Thyroid gland (tissue), 4 donors: ENCODE results near the gene LDLRAD4. TPM values are rescaled to one million over a fixed set of nuclear protein-coding genes. Genes with fewer than 3 reads are reported as not detected.

Source experiments
- DNase-seq, 2 donors: peaks; one replicate each; pipeline ENCODE4 v3.0.0-alpha.2; 2019
- H3K27ac ChIP-seq, 3 donors: fragments of 200-600 bp; sonication (generic); 1 replicate in 2 of 3; 2 replicates in 1 of 3; pipeline ENCODE4 v1.5.1; 2016 to 2019; ENCODE audit warnings: mild to moderate bottlenecking in 1 of 3, moderate library complexity in 1 of 3
- H3K27me3 ChIP-seq: fragments of 200-600 bp; sonication (generic); one replicate; pipeline ENCODE4 v1.5.1; 2019
- H3K36me3 ChIP-seq, 2 donors: fragments of 200-600 bp; sonication (generic); one replicate each; pipeline ENCODE4 v1.5.1; 2016 to 2019
- H3K4me1 ChIP-seq, 2 donors: fragments of 200-600 bp; sonication (generic); one replicate each; pipeline ENCODE4 v1.5.1; 2017 to 2019
- H3K4me3 ChIP-seq, 3 donors: fragments of 200-600 bp; sonication (generic); replicated peaks in 1 of 3; 1 replicate in 2 of 3; 2 replicates in 1 of 3; pipeline ENCODE4 v1.5.1; 2016; ENCODE audit warnings: mild to moderate bottlenecking in 1 of 3
- H3K9me3 ChIP-seq: fragments of 200-600 bp; sonication (generic); one replicate; pipeline ENCODE4 v1.5.1; 2017
- POLR2A ChIP-seq, 2 donors: fragments of 450-650 bp; IDR thresholded peaks; one replicate each; pipeline ENCODE4 v1.6.1; 2017; ENCODE audit warnings: antibody characterized with exemption in 2 of 2, mild to moderate bottlenecking in 2 of 2, moderate library complexity in 1 of 2
- WGBS, 2 donors: methylation state at CpG; one replicate each; pipeline ENCODE4 v1.1.5; 2017; 5-methylcytosine and 5-hydroxymethylcytosine counted together
- intact Hi-C: fragments of 100-400 bp; cut with DNase I; formaldehyde crosslinking; loops from one replicate; pipeline ENCODE4 v1.15.1; 2023
- total RNA-seq, 4 donors: library from RNA; depleted of rRNA; stranded (reverse); fragments of >200 nt; gene quantifications; one replicate each; pipeline ENCODE4 v1.2.3, GENCODE V29; 2016
- TF ChIP-seq, protein P1 (sequence below), 6 experiments: fragments of 200-600 bp in 3 of 6; fragments of 450-650 bp in 3 of 6; sonication (generic) in 3 of 6; IDR thresholded peaks; one replicate each; pipeline ENCODE4 v1.5.1; 2016 to 2019; ENCODE audit warnings: antibody characterized with exemption in 6 of 6, mild to moderate bottlenecking in 2 of 6, inconsistent platforms in 1 of 6, moderate library complexity in 1 of 6

Gene LDLRAD4
- total RNA-seq, 4 donors from 2014 or later, result 23.7 to 35.7 (median 29.7) TPM

DNA sequence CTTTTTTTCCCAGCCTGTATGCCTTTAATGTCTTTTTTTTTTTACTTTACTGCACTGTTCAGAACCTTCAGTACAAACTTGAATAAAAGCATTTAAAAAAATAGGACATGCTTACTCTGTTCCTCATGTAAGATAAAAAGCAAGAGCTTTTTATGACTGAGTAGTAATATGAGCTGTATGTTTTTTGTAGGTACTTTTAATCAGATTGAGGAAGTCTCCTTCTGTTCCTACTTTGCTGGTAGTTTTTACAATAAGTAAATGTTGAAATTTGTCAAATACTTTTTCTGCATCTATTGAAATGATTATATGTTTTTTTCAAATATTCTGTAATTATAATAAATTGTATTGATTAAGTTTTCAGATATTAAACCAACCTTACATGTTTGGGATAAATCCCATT lies 318.0 kb downstream of the LDLRAD4 start:
- intact Hi-C loops, result loop anchor here (10.0 kb wide), 1 partner anchor 322 kb away; the partner anchor contains the start of gene LDLRAD4
- no peak for DNase-seq
- H3K27me3 ChIP-seq, result no peaks in the 10 kb centered on the region
- no peaks in the 10 kb centered on the region for H3K36me3 ChIP-seq
- peaks cover 24 to 26% of the 10 kb centered on the region in 2 donors for H3K4me1 ChIP-seq
- no peaks in the 10 kb centered on the region for H3K9me3 ChIP-seq
- TF ChIP-seq, protein P1, sequence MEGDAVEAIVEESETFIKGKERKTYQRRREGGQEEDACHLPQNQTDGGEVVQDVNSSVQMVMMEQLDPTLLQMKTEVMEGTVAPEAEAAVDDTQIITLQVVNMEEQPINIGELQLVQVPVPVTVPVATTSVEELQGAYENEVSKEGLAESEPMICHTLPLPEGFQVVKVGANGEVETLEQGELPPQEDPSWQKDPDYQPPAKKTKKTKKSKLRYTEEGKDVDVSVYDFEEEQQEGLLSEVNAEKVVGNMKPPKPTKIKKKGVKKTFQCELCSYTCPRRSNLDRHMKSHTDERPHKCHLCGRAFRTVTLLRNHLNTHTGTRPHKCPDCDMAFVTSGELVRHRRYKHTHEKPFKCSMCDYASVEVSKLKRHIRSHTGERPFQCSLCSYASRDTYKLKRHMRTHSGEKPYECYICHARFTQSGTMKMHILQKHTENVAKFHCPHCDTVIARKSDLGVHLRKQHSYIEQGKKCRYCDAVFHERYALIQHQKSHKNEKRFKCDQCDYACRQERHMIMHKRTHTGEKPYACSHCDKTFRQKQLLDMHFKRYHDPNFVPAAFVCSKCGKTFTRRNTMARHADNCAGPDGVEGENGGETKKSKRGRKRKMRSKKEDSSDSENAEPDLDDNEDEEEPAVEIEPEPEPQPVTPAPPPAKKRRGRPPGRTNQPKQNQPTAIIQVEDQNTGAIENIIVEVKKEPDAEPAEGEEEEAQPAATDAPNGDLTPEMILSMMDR (IDR thresholded peaks at IDR 0.05), result no peak
- TF ChIP-seq POLR2A (IDR thresholded peaks at IDR 0.05), result no peak
- no peak overlapping the region for H3K4me3 ChIP-seq
- H3K27ac ChIP-seq, result no peak overlapping the region

DNA sequence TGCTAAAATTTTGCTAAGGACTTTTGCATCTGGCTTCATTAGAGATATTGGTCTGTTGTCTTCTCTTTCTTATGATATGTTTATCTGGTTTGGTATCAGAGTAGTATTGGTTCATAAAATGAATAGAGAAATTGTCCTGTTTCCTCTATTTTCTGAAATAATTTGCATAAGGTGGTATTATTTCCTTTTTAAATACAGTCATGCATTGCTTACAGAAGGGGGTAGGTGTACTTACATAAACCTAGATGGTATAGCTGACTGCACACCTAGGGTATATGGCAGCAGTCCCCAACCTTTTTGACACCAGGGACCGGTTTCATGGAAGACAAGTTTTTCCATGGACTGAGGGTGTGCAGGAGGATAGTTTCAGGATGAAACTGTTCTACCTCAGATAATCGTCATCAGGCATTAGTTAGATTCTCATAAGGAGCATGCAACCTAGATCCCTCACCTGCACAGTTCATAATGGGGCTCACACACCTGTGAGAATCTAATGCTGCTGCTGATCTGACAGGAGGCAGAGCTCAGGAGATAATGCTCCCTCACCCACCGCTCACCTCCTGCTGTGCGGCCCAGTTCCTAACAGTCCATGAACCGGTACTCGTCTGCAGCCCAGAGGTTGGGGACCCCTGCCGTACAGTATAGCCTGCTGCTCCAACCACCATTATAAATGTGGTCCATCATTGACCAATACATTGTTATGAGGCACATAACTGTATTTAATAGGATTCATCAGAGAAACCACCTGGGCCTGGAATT lies 318.6 kb downstream of the LDLRAD4 start:
- peaks cover 24 to 26% of the 10 kb centered on the region in 2 donors for H3K4me1 ChIP-seq
- intact Hi-C loops, result loop anchor here (10.0 kb wide), 1 partner anchor 322 kb away; the partner anchor contains the start of gene LDLRAD4
- no peak overlapping the region for H3K4me3 ChIP-seq
- WGBS, 2 donors, result 90 to 97% methylated on average over 7 of the region's 7 CpGs
- no peaks in the 10 kb centered on the region for H3K9me3 ChIP-seq
- DNase-seq, result no peak
- H3K27me3 ChIP-seq, result no peaks in the 10 kb centered on the region
- TF ChIP-seq POLR2A (IDR thresholded peaks at IDR 0.05), result no peak
- no peaks in the 10 kb centered on the region for H3K36me3 ChIP-seq
- no peak overlapping the region for H3K27ac ChIP-seq

DNA sequence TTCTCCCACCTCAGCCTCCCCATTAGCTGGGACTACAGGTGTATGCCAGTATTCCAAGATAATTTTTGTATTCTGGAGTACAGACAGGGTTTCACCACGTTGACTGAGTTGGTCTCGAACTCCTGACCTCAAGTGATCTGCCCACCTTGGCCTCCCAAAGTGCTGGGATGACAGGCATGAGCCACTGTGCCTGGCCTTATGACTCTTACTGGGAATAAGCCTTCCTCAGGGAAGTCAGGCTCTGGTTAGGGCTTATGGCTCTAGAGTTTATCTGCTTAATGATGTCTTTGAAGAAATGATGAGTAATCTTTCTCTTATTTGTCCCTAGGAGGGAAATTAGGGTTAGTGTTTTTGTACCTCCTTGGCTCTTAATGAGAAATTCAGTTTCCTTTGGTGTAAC lies 320.1 kb downstream of the LDLRAD4 start:
- Histone ChIP-seq H3K27ac (peak overlapping the region; percentile 22 to 64 (median 36)), H3K4me1 (peaks cover 24 to 26% of the 10 kb centered on the region in 2 donors), H3K9me3 (no peaks in the 10 kb centered on the region), H3K27me3 (no peaks in the 10 kb centered on the region), H3K4me3 (no peak overlapping the region), H3K36me3 (no peaks in the 10 kb centered on the region)
- intact Hi-C loops, result loop anchor here (10.0 kb wide), 1 partner anchor 324 kb away; the partner anchor contains the start of gene LDLRAD4
- TF ChIP-seq, protein P1 (IDR thresholded peaks at IDR 0.05), result no peak
- TF ChIP-seq POLR2A (IDR thresholded peaks at IDR 0.05), result no peak
- WGBS, 2 donors, result 71 to 79% methylated on average over 2 of the region's 2 CpGs
- DNase-seq, result no peak

DNA sequence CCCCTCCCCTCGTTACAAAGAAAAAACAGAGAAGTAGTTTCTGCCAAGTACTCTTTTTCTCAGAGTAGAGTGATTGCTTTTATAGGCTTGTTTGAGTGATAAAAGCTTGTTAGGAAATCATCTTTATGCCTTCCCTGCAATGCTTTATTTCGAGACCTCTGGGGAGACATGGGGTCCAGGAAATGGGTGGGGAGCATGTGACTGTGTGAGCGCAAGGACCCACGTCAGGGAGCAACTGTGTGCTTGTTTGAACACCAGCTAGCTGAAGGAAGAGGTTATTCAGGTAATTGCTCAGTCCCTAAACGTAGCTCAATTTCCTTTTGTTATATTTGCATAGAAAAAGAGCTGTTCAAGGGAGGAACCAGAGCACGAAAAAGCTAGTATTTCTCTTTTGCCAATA lies 320.5 kb downstream of the LDLRAD4 start:
- TF ChIP-seq POLR2A (IDR thresholded peaks at IDR 0.05), result no peak
- TF ChIP-seq, protein P1 (IDR thresholded peaks at IDR 0.05), result no peak
- WGBS, 2 donors, result 12 to 20% methylated on average over 6 of the region's 6 CpGs
- intact Hi-C loops, result loop anchor here (10.0 kb wide), 1 partner anchor 324 kb away; the partner anchor contains the start of gene LDLRAD4
- no peaks in the 10 kb centered on the region for H3K36me3 ChIP-seq
- H3K4me1 ChIP-seq, result peaks cover 24 to 26% of the 10 kb centered on the region in 2 donors
- no peak overlapping the region for H3K4me3 ChIP-seq
- peak; percentile 27 to 43 for DNase-seq
- no peaks in the 10 kb centered on the region for H3K9me3 ChIP-seq
- no peaks in the 10 kb centered on the region for H3K27me3 ChIP-seq
- peak overlapping the region; percentile 22 to 64 (median 36) for H3K27ac ChIP-seq

DNA sequence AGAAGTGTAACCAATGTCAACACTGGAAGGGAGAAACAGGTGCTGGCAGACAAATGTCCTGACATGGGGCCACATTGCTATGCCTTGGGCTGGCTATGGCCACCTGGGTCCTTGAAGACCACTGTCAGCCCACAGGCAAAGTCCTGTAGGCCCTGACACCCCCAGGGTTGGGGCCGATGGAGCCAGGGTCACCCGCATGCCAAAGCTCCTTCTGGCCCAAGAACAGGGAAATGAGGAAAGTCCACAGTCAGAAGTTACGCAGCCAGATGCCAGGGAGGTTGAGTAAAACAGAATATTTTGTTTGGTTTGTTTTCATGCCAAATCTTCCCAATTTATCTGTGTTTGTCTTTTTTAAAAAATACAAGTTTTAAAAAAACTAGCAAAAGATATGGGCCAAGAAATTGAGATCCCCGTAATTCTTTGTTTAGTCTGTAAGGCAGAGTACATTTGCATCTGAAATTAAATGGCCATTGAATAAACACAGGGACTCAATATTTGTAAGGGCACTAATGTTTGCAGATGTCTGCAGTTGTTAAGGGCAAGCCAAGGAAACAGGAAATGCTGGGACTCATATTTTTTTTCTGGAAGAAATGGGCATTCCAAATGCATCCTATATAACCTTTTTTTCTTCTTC lies 321.4 kb downstream of the LDLRAD4 start:
- Histone ChIP-seq H3K36me3 (no peaks in the 10 kb centered on the region), H3K4me1 (peaks cover 24 to 26% of the 10 kb centered on the region in 2 donors), H3K27ac (peak overlapping the region in 2 of 3 donors; percentile 36 to 64), H3K4me3 (no peak overlapping the region), H3K27me3 (no peaks in the 10 kb centered on the region), H3K9me3 (no peaks in the 10 kb centered on the region)
- 86 to 87% methylated on average over 4 of the region's 4 CpGs for WGBS, 2 donors
- no peak for DNase-seq
- TF ChIP-seq POLR2A (IDR thresholded peaks at IDR 0.05), result no peak
- TF ChIP-seq, protein P1 (IDR thresholded peaks at IDR 0.05), result no peak
- intact Hi-C loops, result loop anchor here (10.0 kb wide), 2 partner anchors 185 to 325 kb away; partner anchors contain the start of genes FAM210A, LDLRAD4 and RNMT
